Right renal cortex interstitium (tissue), 3 donors: ENCODE results near the gene FBXL13. TPM values are rescaled to one million over a fixed set of nuclear protein-coding genes. Genes with fewer than 3 reads are reported as not detected.

Source experiments
- DNase-seq, 3 donors: peaks; one replicate each; pipeline ENCODE4 v3.0.0-alpha.2; 2013; ENCODE audit warnings: low read depth in 3 of 3, low spot score in 2 of 3
- polyA plus RNA-seq, 3 donors: library from polyadenylated mRNA; unstranded; fragments of 120-200 nt; gene quantifications; one replicate each; pipeline ENCODE4 v1.2.1, GENCODE V29; 2013; ENCODE audit not compliant: insufficient read length in 3 of 3

FBXL13 gene
- polyA plus RNA-seq, 3 donors: 2.8 to 3.0 (median 2.9) TPM

- DNase-seq: no peak
Observed at GRCh38 chr7:102944241-102944640, 130.4 kb downstream of the FBXL13 start.

DNA sequence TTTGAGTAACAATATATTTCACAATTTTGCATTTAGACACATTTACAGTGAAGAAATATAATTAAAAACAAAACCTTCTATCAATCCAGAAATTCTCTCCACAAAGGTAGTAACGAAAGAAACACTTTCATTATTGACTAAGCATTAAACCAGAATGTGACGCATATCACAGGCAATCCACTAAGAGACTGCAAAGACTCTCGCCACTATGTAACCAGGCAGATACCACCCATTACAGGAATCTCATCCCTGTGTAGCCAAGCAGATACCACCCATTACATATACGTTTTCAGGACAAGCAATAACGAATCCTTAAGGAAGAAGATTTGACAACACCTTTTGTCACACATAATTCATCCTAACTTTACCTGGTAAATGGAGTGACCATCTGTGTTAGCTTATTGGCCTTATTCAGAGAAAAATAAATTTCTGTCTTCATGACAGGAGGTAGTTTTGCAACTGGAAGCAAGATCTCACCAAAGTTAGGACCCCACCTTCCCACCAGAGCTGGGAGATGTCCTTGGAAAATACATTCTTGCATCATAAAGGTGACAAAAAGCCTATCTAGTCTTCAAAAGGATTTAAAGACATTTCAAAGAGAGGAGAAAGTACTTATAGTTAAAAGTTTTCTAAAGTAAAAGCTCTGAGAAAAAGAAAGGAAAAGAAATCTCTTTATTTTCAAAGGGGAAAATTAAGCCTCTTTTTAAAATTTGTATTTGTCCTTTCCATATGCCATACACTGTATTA, 131.0 kb downstream of the FBXL13 start:
- DNase-seq: no peak

DNA sequence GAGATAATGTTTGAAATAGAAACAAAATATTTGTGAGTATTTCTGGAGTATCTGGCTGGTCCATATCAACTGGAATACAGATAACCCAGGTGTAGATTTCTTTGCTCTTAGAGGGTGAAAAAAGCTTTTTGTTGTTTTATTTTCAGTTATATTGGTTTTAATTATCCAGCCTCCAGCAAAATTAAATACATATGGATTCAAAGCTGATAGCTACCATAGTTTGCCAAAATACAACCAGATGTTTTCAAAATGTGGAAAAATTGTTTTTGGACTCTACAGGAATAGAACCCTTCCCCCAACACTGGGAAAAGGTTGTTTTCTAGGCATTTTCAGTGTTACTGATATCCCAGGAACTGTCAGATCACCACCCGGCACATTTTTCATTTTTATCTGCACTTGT, 131.7 kb downstream of the FBXL13 start:
- DNase-seq: no peak

DNA sequence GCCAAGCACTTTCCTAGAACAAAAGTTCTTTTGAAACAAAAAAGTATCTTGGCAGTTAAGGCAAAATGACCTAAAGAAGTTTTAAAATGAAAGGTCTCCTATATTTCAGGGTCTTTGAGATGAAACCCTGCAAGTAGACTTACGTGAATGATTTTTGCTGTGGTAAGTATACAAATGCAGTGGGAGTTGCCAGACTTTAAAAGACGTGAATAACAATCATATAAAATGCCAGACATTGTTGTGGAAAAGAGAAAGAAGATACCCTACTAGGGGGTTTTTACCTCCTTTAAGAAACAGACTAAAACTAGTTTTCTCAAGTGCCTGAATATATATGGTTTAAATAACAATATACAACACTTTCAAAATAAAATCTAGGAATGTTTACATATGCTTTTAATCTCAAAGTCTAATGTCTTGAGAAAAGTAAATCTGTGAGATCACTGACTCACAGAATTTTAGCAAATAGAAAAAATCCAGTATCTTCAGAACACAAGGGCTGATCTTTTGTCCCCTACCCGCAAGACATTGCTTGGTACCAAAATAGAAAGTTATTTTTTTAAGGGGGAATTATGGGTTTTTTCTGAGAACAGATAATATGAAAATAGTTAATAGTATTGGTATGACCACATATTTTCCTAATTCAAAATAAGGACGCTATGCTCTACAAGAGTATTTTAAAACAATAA, 132.3 kb downstream of the FBXL13 start:
- DNase-seq: no peak

GRCh38 chr7:102938679-102939078, 135.9 kb downstream of the FBXL13 start:
- DNase-seq: no peak

GRCh38 chr7:102935450-102936115, 139.0 kb downstream of the FBXL13 start:
- DNase-seq: no peak

- no peak for DNase-seq
Observed at GRCh38 chr7:102934701-102935100, 139.9 kb downstream of the FBXL13 start.

- no peak for DNase-seq
Observed at GRCh38 chr7:102934239-102934638, 140.4 kb downstream of the FBXL13 start.

DNA sequence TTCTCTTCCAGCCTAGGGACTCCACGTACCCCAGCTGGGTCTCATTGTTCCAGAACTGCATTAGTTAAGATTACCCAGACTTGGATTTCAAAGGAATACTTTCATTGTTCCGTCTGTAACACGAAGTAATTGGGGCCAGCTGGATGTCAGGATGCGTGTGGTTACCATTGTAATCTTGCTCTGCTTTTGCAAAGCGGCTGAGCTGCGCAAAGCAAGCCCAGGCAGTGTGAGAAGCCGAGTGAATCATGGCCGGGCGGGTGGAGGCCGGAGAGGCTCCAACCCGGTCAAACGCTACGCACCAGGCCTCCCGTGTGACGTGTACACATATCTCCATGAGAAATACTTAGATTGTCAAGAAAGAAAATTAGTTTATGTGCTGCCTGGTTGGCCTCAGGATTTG, 140.8 kb downstream of the FBXL13 start:
- DNase-seq: peak; percentile 66 to 74 (median 67)

GRCh38 chr7:102931757-102932156, 142.8 kb downstream of the FBXL13 start:
- DNase-seq: no peak

- DNase-seq: no peak
Observed at GRCh38 chr7:102927312-102927933, 147.2 kb downstream of the FBXL13 start.

GRCh38 chr7:102926783-102927140, 147.8 kb downstream of the FBXL13 start:
- DNase-seq: no peak

DNA sequence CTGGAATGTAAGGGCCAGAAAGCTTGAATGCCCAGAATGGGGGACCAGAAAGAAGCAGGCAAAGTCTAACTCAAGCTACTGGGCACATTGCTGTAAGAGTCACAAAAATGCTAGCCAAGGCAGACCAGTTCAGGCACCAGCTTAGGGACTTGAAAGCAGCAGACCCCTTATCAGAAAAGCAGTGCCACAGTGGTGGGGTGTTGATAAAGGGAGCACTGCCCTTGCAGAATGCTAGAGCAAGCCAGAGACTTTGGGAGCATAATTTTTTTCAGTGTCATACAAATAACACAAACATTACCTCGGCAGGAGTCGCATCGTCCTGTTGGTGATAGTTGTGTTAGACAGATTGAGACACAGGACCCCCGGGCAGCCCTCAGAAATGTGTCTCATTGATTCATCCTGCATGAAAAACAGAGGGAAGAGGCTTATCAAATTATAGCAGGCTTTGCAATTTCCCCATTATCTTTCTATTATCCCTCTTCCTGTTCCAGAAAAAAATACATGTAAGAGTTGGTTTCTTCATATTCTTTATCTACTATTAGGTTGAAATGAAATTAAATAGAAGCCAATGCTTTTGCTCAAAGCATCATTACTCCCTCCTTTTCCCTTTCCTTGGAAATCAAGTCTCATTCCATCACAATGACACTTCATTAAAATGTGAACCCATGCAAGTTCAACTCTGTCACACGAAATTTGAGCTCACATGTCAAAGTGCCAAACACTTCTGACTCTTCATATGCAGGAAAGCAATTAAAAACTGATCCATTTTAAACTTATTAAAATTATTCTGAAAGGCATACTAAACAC, 148.4 kb downstream of the FBXL13 start:
- no peak for DNase-seq

GRCh38 chr7:102918845-102919244, 155.8 kb downstream of the FBXL13 start:
- no peak for DNase-seq

DNA sequence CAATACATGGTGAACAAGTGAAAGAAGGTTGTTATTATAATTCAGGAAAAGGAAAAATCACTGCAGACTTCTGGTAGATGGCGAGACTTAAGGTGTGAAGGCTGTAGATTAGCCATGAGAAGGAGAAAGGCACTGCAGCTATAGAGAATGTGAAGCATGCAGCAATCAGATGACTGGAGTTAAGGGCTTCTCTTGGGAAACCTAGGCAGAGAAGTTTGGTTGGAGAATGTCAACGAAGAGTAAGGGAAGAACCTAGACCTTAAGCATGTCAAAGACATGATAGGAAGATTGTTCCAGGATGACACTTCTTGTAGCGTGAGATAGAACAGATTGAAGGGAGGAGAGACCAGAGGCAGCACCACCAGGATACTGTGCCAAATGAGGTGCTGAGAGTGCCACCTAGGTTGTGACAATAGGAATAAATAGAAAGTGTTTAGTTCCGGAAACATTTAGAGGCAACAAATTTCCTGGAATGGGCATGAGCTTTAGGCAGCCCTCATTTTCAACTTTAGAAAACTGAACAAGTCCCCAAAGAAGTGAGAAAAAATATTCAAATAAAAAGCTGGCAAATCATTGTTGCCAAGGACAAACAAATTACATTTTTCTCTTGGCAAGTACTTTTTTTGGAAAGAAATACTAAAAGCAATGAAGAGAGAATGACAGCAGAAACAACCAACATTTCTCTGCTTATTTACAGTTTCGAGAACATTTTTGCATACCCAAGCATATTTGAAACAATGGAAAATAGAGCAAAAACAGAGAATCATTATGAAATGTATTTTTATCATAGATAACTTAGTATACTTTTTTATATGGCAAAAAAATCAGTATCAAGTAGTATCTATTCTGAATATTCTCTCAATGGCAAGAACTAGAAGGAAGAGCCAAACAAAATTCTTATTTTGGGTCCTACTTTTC, 156.9 kb downstream of the FBXL13 start:
- DNase-seq: no peak

GRCh38 chr7:102916881-102917280, 157.7 kb downstream of the FBXL13 start:
- no peak for DNase-seq

- DNase-seq: no peak
Observed at GRCh38 chr7:102916426-102916825, 158.2 kb downstream of the FBXL13 start.

DNA sequence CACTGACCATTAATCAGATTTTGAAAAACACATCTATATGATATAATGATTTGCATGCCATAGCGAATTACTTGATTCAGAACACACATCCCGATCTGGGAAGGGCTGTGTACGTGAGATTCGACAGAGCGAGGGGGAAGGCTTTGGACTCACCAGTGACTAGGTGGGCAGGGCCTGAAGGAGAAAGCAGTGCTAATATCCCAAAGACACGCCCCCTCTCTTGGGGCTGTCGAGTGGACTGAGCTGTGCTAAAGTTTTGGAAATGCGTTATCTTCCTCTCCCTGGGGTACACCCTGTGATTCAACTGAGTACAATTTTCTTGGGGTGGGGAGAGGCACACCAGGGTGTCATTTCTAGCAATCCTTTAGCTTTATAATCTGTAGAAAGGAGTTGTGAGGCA, 160.0 kb downstream of the FBXL13 start:
- no peak for DNase-seq

DNA sequence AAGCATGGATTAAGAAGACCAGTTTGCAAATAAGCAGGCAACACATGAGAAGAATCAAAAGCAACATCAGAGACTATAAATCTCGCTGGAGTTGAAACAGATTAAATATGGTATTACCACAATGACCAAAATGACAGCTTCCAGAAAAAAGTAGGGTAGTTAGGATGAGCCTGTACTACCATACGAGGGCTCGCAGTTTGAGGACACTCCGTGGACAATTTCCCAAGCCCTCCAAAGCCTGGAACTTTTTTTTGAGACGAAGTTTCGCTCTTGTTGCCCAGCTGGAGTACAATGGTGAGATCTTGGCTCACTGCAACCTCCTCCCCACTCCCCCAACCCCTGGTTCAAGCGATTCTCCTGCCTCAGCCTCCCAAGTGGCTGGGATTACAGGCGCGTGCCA, 160.8 kb downstream of the FBXL13 start:
- DNase-seq: no peak

- DNase-seq: peak; percentile 75 to 83 (median 78)
Observed at GRCh38 chr7:102912742-102913141, 161.9 kb downstream of the FBXL13 start, which contains the start of gene LRRC17. TSS of gene LRRC17 (plus strand) at chr7:102913000. CDS start at chr7:102933914, 20,914 bp downstream.
